Natural killer cell (primary cell): ENCODE results near the gene BRINP2. TPM values are rescaled to one million over a fixed set of nuclear protein-coding genes. Genes with fewer than 3 reads are reported as not detected.

Experiments used
- ATAC-seq, 3 donors: fragments of 150-1000 bp in 2 of 3; fragments of 200-7000 bp in 1 of 3; cut with Tn5 transposase; 1 replicate in 1 of 3; 2 replicates in 2 of 3; pipeline ENCODE4 v1.10.0; 2021; ENCODE audit warnings: mild to moderate bottlenecking in 2 of 3, moderate library complexity in 2 of 3
- DNase-seq, 2 donors: peaks; one replicate each; pipeline versions ENCODE4 v3.0.0 to v3.0.0-alpha.2; 2013 to 2021; ENCODE audit warnings: mixed read lengths in 1 of 2
- H3K27ac ChIP-seq: one replicate; pipeline ENCODE4 v1.5.1; 2013; ENCODE audit warnings: mild to moderate bottlenecking, low read length
- H3K27me3 ChIP-seq: one replicate; pipeline ENCODE4 v1.6.1; 2013; ENCODE audit warnings: low read length; ENCODE audit not compliant: control insufficient read depth, insufficient read depth
- H3K36me3 ChIP-seq: one replicate; pipeline ENCODE4 v1.6.1; 2013; ENCODE audit warnings: low read length; ENCODE audit not compliant: control insufficient read depth, insufficient read depth
- H3K4me1 ChIP-seq: one replicate; pipeline ENCODE4 v1.6.1; 2013; ENCODE audit warnings: low read length; ENCODE audit not compliant: control insufficient read depth, insufficient read depth
- H3K4me3 ChIP-seq: one replicate; pipeline ENCODE4 v1.5.1; 2013; ENCODE audit warnings: low read length
- H3K9me3 ChIP-seq: one replicate; pipeline ENCODE4 v1.6.1; 2013; ENCODE audit warnings: low read length; ENCODE audit not compliant: control insufficient read depth, insufficient read depth
- H3K27ac Mint-ChIP-seq, 2 donors: one replicate each; pipeline ENCODE4 v1.8.0; 2022; ENCODE audit warnings: mild to moderate bottlenecking in 2 of 2, mixed read lengths in 2 of 2, moderate library complexity in 1 of 2
- H3K27me3 Mint-ChIP-seq, 2 donors: one replicate each; pipeline ENCODE4 v1.8.0; 2022; ENCODE audit warnings: low read depth in 2 of 2, mixed read lengths in 2 of 2
- H3K36me3 Mint-ChIP-seq: one replicate; pipeline ENCODE4 v1.8.0; 2022; ENCODE audit warnings: mixed read lengths
- H3K4me1 Mint-ChIP-seq, 2 donors: one replicate each; pipeline ENCODE4 v1.8.0; 2022; ENCODE audit warnings: mixed read lengths in 2 of 2
- H3K4me3 Mint-ChIP-seq: one replicate; pipeline ENCODE4 v1.8.0; 2022; ENCODE audit warnings: mild to moderate bottlenecking, moderate library complexity, mixed read lengths
- H3K9me3 Mint-ChIP-seq, 2 donors: one replicate each; pipeline ENCODE4 v1.8.0; 2022; ENCODE audit warnings: mixed read lengths in 2 of 2
- CTCF ChIP-seq: fragments of 200-600 bp; IDR thresholded peaks from one replicate; pipeline ENCODE4 v1.8.0; 2022; ENCODE audit warnings: antibody characterized with exemption
- WGBS: methylation state at CpG from one replicate; pipeline ENCODE4 v1.1.7; 2013; ENCODE audit warnings: missing lambda C conversion rate; ENCODE audit not compliant: insufficient coverage; 5-methylcytosine and 5-hydroxymethylcytosine counted together
- intact Hi-C: fragments of 100-400 bp; cut with micrococcal nuclease; formaldehyde crosslinking; loops from one replicate; pipeline ENCODE4 v1.14.2; 2022
- total RNA-seq, 4 donors: library from RNA; stranded (reverse); fragments of 120-200 nt in 1 of 4; gene quantifications; one replicate each; pipeline versions ENCODE4 v1.2.3 to v1.2.4, GENCODE V29; 2013 to 2022

BRINP2 gene
- total RNA-seq, 3 donors from 2014 or later (not counting 1 experiment from before 2014, with no cell fraction given), result not detected

- H3K4me1 ChIP-seq, result no peaks in the 10 kb centered on the region
- Mint-ChIP-seq H3K36me3 (no peaks in the 10 kb centered on the region), H3K27ac (no peak overlapping the region), H3K9me3 (peaks cover 10 to 11% of the 10 kb centered on the region in 2 donors), H3K4me3 (no peak overlapping the region), H3K27me3 (no peaks in the 10 kb centered on the region), H3K4me1 (no peaks in the 10 kb centered on the region)
- H3K27me3 ChIP-seq, result no peaks in the 10 kb centered on the region
- H3K4me3 ChIP-seq, result no peak overlapping the region
- H3K27ac ChIP-seq, result no peak overlapping the region
- no peak for TF ChIP-seq CTCF
- DNase-seq, result no peak
- 97% methylated on average over 1 of the region's 4 CpGs for WGBS
- ATAC-seq, result no peak
- no peaks in the 10 kb centered on the region for H3K36me3 ChIP-seq
- intact Hi-C loops, result no loop called here
- no peaks in the 10 kb centered on the region for H3K9me3 ChIP-seq
Observed at GRCh38 chr1:177246710-177247580, 76.2 kb downstream of the BRINP2 start.

- Mint-ChIP-seq H3K36me3 (no peaks in the 10 kb centered on the region), H3K27ac (no peak overlapping the region), H3K27me3 (no peaks in the 10 kb centered on the region), H3K9me3 (peaks cover 4 to 10% of the 10 kb centered on the region in 2 donors), H3K4me1 (no peaks in the 10 kb centered on the region), H3K4me3 (no peak overlapping the region)
- Histone ChIP-seq H3K27ac (no peak overlapping the region), H3K4me3 (no peak overlapping the region), H3K9me3 (no peaks in the 10 kb centered on the region), H3K36me3 (no peaks in the 10 kb centered on the region), H3K4me1 (no peaks in the 10 kb centered on the region), H3K27me3 (no peaks in the 10 kb centered on the region)
- ATAC-seq (no peak), DNase-seq (no peak)
- TF ChIP-seq CTCF, result no peak
- 88% methylated on average over 7 of the region's 9 CpGs for WGBS
- intact Hi-C loops, result no loop called here
Observed at GRCh38 chr1:177247623-177248176, 76.9 kb downstream of the BRINP2 start.

- peaks cover 4 to 8% of the 10 kb centered on the region in 2 donors for H3K9me3 Mint-ChIP-seq
- intact Hi-C loops, result no loop called here
- no peaks in the 10 kb centered on the region for H3K36me3 ChIP-seq
- no peak overlapping the region for H3K27ac ChIP-seq
- H3K36me3 Mint-ChIP-seq, result no peaks in the 10 kb centered on the region
- no peaks in the 10 kb centered on the region for H3K27me3 Mint-ChIP-seq
- no peaks in the 10 kb centered on the region for H3K27me3 ChIP-seq
- H3K4me1 Mint-ChIP-seq, result no peaks in the 10 kb centered on the region
- H3K9me3 ChIP-seq, result no peaks in the 10 kb centered on the region
- no peak overlapping the region for H3K27ac Mint-ChIP-seq
- no peak overlapping the region for H3K4me3 ChIP-seq
- no peaks in the 10 kb centered on the region for H3K4me1 ChIP-seq
- no CpG with 5 or more reads among the region's 5 CpGs for WGBS
- ATAC-seq, result no peak
- DNase-seq, result no peak
- no peak overlapping the region for H3K4me3 Mint-ChIP-seq
- TF ChIP-seq CTCF, result no peak
Observed at GRCh38 chr1:177248258-177248657, 77.5 kb downstream of the BRINP2 start.
